ENCODE measurements around the gene TMEM63A.
"Not testable (repeated sequence)": the region's sequence is repeated elsewhere in the genome, so short reads cannot be mapped to it uniquely, and the experiment has no call there.

The TMEM63A gene

DNA sequence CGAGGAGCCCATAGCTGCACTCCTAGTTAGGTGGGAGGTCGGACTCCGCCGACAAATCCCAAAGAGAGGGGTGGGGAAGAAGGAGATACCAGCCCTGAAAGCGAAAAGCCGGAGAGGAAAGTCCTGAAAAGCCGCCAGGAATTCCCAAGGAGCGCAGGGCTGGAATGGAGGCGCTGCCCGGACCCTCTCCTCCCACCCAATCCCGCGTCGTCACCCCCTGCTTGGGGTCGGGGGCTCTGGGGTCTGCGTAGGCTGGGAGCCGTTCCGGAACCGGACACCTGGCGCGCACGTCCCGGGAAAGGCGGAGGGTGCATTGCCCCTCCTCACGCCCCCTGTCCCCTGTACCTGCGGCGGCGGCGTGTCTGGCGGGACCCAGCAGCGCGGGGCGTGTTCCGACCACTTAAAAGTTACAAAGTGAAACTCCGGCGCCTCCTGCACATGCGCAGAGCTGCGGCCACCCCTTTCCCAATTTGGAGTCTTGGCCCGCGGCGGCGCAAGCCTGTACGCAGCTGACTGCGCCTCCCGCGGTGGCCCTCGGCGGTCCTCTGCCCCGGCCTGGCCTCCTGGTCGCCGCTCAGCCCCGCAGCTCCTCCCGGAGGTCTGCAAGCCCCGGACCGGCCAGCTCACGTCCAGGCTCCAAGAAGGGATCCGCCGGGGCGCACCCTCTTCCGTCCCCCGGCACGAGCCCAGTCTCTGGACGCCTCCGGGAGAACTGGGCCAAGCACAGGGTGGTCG, at the start of gene TMEM63A:
TMEM63A (minus strand) TSS at position 422 of the 735 bp plus-strand sequence. CDS start 4,800 bp downstream, outside the sequence.
- DNase-seq = peak; percentile 53

DNA sequence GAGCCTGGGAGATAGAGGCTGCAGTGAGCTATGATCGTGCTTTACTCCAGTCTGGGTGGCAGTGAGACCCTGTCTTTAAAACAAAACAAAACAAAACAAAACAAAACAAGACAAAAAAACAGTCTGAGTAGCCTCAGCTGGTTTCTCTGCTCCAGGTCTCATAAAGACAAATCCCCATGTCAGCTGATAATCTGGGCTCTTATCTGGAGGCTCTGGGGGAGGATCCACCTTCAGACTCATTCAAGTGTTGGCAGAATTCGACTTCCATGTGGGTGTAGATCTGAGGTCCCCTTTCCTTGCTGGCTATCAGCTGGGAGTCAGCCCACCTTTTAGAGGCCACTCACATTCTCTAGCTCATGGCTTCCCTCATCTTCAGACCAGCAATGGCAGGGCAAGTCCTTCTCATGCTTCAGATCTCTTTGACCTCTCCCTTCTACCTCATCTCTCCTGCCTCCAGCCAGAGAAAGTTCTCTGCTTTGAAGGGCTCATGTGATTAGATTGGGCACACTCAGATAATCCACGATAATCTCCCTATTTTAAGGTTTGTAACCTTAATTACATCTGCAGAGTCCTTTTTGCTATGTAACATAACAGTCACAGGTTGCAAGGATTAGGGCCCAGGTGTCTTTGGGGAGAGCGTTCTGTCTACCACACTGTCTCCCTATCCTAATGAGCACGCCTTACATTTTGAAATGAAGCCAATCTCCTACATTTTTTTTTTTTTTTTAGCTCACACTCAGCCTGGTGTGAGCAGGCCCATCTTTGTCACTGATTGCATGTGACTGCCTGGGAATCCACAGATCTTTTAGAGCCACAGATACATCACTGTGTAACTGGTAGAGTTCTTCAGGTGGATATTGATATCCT, 49.3 kb upstream of the TMEM63A start:
- no peak for DNase-seq

DNA sequence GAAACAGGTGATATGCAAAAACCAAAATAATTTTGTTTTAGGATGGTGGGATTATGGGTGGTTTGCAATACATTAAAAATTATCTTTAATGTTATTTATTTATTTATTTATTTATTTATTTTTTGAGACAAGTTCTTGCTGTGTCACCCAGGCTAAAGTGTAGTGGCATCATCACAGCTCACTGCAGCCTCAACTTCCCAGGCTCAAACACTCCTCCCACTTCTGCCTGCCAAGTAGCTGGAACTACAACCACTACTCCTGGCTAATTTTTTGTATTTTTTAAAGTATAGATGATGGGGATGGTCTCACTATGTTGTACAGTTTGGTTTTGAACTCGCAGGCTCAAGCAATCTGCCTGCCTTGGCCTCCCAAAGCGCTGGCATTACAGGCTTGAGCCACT, 48.4 kb upstream of the TMEM63A start:
- no peak for DNase-seq

DNA sequence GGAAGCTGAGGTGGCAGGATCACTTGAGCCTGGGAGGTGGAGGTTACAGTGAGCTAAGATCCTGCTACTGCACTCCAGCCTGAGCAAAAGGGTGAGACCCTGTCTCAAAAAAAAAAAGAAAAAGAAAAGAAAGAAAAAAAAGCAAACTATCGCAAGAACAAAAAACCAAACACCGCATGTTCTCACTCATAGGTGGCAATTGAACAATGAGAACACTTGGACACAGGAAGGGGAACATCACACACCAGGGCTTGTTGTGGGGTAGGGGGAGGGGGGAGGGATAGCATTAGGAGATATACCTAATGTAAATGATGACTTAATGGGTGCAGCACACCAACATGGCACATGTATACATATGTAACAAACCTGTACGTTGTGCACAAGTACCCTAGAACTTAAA, 47.3 kb upstream of the TMEM63A start:
- DNase-seq = not testable (repeated sequence)

DNA sequence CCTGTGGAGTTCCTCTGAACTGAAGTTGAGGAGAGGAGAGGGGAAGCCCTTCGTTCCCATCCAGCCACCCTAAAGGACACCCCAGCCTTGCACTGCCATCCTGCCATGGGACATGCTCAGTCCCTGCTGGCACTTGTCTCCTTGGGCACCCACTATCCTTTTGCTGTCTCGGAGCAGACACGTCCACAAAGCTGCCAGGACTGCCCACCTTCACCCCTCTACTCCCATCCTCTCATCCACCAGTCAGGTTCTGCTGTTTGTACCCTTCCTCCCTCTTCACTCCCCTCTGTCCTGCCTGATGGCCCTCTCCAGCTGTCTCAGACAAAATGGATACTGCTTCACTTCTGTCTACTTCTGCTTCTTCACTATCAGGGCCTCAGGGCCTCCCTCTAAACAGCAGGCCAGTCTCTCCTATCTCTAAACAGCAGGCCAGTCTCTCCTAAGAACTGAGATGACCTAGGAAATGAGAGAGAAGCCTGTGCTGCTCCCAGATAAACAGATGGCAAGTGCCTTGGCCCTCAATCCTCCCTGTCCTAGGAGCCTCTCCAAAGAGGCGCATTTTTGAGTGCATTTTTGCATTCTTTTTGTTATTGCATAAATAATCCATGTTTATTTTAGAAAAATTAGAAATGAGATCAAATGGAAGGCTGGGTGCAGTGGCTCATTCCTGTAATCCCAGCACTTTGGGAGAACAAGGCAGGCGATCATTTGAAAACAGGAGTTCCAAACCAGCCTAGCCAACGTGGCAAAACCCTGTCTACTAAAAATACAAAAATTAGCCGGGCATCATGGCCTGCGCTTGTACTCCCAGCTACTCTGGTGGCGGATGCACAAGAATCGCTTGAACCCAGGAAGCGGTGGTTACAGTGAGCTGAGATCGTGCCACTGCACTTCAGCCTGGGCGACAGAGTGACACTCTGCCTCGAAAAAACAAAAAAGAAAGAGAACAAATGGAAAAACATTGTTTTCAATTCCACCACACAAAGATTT, 46.3 kb upstream of the TMEM63A start:
- DNase-seq = no peak

DNA sequence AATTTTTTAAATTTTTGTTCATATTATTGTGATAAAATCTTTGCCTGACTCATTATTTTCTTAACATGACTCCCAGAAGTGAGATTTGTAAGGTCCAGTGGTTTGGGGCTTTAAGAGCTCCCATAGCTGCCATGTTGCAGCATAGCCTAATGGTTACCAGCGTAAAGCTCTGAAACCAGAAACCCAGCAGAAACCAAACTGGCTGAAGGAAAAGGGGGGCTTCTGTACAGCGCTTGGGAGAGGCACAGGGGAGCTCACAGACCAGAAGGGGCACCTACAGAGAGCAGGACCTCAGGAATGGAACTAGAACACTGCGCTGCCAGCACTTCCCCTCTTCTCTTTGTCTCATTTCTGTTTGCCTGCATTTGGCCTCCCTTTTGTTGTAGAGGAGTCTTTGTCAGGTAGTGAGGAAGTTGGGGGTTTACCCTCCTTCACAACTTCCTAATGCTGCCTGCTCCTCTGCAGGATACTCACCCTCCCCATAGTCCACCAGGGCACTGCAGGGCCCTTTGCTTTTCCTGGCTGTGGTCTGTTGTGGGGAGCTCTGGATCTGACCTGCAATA, 44.5 kb upstream of the TMEM63A start:
- DNase-seq = no peak

DNA sequence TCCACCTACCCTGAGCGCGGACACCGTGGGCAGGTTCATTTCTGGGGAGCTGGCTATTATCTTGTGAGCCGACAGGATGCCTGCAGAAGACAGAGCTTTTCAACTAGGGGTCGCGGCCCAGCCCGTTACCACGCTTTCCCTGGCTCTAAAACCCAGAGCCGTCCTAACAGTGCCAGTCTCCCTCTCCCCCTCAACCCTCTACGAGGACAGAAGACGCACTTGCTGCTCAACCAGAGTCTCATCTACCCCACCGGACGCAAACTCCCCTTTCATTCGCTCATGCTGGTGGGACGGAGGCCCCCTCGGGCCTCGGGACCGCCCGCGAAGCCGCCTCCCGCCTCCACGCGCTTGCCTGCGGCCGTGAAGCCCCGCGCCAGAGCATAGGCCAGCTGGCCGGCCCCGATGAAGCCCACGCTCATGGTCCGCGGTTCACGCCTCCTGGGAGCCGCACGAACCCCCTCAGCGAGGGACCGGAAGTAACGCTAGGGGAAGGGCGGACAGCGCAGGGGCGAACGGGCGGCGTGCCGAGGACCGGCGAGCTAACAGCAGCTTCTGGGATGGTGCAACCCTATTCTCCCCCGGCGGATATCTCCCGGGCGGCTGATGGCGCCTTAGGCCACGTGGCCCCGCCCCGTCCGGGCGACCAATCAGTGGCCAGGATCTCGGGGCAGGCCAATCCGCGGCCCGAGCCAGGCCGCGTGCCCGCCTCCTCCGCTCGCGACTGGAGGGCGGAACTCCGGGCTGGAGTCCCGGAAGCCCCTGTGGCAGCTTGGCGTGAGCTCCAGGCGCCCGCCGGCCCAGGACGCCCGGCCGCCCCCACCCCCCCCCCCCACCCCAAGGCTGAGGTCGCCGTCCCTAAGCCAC, 41.7 kb upstream of the TMEM63A start, which contains the start of gene PYCR2:
PYCR2 (minus strand) TSS at position 559 of the 864 bp plus-strand sequence; CDS start at position 419, 140 bp downstream.
- DNase-seq = peak; percentile 94

DNA sequence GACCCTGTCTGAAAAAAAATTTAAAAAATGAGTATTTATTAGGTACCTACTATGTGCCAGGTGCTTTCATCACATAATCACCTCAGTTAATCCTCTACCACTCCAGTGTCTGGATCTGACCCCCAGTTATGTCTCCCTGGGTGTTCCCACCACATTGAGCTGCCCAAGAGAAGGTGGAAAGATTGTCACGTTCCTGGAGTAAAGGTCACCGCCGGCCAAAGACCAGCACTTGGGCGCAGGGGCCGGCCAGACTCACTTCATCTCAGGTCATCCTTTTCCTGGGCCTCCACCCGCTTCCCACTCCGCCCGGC, 41.2 kb upstream of the TMEM63A start:
- no peak for DNase-seq

DNA sequence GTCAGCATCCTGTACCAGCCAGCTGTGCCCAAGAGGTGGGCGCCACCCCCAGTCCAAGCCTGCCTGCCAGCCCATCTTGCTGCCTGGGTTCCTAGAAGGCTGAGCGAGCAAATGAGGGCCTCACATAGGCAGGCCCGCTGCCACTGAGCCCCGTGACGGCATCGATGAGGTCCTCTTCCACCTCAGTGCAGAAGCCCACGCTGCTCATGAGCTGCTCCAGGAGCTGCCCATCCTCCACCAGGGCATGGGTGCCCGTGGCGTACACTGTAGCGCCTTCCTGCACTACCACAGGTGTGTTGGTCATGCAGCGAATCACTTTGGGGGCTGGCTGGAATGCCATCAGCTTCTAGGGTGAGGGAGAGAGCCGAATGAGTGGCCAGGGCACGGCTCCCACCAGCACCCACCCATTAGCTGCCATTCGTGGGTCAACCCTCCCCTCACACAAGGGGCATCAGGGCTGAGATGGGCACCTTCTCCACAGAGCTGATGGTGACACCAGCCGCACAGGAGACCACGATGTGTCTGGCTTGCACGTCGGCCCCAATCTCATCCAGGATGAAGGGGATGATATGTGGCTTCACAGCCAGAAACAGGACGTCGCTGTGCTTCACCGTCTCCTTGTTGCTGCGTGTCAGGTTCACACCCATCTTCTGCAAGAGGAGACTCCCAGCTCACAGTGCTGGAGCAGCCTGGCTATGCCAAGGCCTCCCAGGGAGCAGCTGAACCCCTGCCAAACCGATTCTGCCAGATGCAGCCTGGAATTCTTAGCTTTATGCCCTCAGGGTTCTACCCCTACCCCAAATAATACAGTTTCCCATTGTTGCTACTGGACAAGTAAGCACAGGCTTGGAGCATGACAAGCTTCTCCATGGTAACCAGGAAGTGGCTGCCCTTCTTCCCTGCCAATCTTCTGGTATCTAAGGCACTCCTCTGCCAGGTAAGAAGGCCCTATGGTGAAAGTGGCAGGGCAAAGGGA, 39.8 kb upstream of the TMEM63A start:
- DNase-seq = no peak

DNA sequence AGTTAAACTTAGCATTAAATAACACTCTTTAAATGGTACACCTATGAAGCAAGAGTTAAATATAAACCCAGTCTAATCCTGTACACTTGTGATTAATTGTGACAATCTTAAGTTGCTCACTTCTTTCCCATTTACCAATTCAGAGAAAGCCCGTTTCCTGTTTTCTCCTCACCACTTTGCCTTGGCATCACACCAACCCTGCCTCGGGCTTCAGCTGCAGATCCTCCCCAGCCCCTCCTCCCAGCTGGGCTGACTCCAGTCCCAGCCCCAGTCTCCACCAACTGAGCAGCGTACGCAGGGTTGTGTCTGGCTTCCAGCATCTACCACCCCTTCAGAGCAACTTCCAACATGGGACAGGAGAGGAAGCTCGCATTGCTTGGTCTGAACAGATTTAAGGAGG, 37.7 kb upstream of the TMEM63A start:
- no peak for DNase-seq

DNA sequence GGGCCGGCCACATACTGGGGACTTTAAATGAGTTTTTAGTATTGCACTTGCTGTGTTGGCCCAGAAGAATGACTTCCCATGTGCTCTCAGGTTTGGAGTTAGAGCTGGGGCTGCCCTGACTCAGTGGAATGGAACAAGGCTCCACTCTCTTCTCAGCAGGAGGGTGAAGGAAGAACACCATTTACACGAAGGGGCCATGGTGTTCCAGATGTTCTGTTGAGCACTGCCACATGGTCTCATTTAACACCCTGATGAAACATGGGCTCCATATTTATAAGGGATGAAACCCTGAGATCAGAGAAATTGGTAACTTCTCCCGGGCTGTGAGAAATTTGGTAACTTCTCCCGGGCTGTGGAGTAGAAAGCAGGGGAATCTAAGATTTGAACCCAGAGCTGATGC, 36.1 kb upstream of the TMEM63A start:
- DNase-seq = no peak

DNA sequence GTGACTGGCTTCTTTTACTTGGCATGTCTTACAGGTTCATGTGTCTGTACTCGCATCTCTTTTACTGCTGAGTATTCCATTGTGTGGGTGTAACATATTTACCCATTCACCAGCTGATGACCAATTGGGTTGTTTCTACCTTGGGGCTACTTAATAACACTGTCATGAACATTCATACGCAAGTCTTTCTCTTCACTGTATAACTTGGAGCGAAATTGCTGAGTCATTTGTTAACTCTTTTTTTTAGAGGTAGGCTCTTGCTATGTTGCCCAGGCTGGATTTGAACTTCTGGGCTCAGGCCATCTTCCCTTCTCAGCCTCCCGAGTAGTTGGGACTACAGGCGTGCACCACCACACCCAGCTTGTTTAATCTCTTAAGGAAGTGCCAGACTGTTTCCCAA, 35.4 kb upstream of the TMEM63A start:
- no peak for DNase-seq

DNA sequence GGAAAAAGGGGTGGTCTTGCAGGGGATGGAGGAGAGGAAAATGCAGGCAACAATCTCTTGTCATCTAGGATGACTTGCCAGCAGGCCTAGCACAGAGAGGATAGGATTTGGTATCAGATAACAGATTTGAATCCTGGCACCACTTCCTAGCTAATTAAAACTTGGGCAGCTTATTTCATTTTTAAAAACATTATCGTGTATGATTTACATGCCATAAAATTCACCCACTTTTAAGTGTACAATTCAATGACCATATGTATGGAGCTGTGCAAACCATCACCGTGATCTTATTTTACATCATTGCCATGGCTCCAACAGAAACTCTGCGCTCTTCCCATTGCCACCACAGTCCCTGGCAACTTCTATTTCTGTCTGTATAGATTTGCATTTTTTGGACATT, 34.9 kb upstream of the TMEM63A start:
- no peak for DNase-seq

DNA sequence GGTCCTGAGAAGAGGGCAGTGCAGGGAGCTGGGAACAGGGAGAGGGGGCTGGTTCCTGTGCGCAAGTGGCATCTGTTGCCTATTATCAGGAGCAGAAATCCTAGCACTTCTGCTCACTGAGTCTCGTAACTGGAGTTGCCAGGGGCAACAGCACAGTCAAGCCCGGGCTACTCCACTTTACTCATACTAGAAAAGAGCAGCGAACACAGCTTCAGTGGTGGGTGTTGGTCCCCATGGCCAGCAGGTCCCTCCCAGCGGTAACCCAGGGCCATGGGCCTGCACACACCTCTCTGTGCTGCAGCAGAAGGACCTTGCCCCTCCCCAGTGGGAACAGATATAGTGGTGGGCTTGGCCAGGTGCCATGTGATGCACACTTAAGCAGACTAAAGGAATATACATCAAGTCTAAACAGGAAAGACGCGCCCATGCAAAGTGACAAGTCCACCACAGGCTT, 33.4 kb upstream of the TMEM63A start:
- DNase-seq = no peak

DNA sequence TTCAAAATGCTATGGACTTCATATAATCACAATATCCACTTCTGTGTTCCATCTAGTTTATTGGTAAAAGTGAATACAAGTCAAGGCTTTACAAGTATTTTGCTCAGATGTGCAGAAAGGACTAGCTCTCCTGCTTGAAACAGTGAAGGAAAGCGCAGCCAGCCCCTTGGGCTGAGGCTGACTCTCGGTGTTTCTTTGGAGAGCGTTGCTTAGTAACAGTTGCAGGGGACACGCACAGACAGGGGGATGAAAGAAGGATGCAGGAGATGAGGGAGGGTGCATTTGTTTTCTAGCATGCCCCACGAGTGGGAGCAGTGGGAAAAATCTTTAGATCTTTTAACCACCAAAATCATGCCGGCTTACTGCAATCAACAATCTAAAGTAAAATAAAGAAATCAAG, 32.8 kb upstream of the TMEM63A start:
- DNase-seq = no peak

DNA sequence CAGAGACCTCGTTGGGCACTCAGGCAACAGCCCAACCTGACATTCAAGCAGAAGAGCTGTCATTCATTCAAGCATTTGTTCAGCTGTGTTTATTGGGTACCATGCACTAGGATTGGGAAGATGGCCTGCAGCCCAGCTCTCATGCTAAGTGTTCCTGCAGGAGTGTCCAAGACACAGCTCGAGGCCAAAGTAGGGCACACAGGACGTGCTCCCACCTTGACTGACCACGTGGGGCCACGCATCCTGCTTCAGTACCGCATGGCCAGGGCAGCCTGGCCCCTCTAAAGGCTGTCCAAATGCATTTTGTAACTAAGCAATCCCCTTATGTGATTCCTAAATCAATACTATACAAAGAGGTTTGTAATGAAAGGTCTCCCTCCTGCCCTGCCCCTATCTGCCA, 32.2 kb upstream of the TMEM63A start:
- DNase-seq = no peak

DNA sequence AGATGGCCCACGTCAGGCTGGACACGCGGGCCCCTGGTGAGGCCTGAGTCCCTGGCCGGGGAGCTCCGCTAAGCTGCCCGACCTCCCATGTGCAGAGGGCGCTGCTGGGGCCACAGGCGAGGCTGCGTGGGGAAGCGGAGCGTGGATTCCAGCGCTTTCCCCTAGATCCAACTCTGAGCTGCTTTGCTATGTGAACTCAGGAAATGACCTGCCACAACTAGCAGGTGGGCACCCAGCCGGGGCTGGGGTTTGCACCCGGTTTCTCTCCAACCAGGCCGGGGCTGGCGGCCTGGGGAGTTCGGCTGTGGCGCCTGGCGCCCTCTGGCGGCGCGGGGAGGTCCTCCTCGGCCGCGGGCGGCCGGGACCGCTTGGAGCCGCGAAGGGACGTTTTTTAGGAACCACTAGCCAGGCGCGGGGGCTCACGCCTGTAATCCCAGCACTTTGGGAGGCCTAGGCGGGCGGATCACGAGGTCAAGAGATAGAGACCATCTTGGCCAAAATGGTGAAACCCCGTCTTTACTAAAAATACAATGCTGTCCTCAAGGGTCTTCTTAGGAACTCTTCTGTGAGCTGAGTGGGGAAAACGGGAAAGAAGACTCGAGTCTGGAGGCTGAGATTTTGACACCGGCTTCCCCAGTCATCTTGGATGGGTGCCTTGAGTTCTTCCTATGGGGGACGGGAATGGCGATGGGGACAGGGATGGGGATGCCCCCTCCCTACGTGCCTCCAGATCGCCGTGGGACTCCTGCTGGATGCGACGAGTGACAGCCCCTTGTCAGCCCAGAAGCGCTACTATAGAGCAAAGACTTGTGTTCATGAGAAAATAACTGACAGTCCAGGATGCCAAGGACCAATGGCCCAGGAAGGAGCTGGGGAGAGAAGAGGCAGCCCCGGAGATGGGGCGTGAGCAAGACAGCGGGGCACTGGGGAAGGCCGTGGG, 29.3 kb upstream of the TMEM63A start:
- no peak for DNase-seq

DNA sequence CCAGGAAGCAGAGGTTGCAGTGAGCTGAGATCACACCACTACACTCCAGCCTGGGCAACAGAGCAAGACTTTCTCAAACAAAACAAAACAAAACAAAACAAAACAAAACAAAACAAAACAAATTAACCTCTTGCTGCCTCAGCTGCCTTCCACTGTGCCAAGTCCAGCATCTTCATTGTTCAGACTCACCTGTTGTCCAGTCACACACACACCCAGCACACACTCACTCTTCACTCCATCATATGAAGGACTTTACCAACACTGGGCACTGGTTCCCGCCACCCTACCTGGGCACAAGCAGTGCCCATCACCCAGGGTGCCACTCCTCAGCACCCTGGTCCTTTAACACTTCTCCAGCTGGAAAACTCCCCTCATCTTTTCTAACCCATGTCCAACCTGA, 27.3 kb upstream of the TMEM63A start:
- no peak for DNase-seq

DNA sequence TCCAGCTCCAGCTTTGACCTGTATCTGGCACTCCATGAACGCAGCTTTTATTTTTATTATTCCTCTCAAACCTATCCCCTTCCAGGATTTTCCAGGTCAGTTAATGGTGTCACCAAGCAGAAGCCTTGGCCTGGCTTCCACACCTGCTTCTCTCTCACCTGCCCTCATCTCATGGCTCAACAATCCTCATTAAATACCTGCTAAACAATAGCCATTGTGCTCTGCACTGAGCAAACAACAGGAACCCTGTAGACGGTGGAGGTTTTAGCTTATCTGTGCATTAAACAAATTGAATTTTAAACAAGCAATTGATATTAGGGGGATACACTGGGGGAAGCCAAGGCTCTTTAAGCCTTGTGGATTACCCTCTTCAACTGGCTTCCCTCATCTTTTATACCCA, 26.6 kb upstream of the TMEM63A start:
- DNase-seq = peak; percentile 31

Measured in NCI-H2107 (cell line).